PC-3 (cell line): ENCODE measurements around the gene IRF8. TPM values are rescaled to one million over a fixed set of nuclear protein-coding genes. Genes with fewer than 3 reads are reported as not detected.

ENCODE experiments used
- ATAC-seq: fragments of 200-7000 bp; cut with Tn5 transposase; 2 replicates; pipeline ENCODE4 v1.9.1; 2020; ENCODE audit warnings: mild to moderate bottlenecking, moderate library complexity
- BruUV-seq: library from RNA; stranded (reverse); fragments of 400-500 nt; replicated peaks from 2 replicates; lab custom pipeline; 2021; lab: Mats Ljungman, UMichigan
- CTCF ChIA-PET: fragments of 300-600 bp; sonication (Branson Sonifier 250); formaldehyde crosslinking; loops from one replicate; lab custom pipeline; 2022; ENCODE audit warnings: antibody characterized with exemption; lab: Charles Lee
- POLR2A ChIA-PET: fragments of 300-600 bp; sonication (Branson Sonifier 250); formaldehyde crosslinking; loops from one replicate; lab custom pipeline; 2022; ENCODE audit warnings: antibody characterized with exemption; ENCODE audit not compliant: unreplicated experiment; lab: Charles Lee
- DNase-seq: peaks from one replicate; pipeline ENCODE4 v3.0.0-alpha.2; 2015
- H2AFZ ChIP-seq: fragments of 300-600 bp; sonication (generic); 2 replicates; pipeline ENCODE4 v1.6.0; 2016; ENCODE audit warnings: antibody characterized with exemption, low read length
- H3F3A ChIP-seq: fragments of 300-600 bp; sonication (generic); one replicate; pipeline ENCODE4 v1.6.0; 2017; ENCODE audit warnings: antibody characterized with exemption, low read length, control low read depth, mild to moderate bottlenecking; ENCODE audit not compliant: unreplicated experiment
- H3K27ac ChIP-seq: fragments of 300-600 bp; sonication (generic); 2 replicates; pipeline ENCODE4 v1.5.1; 2016; ENCODE audit warnings: mild to moderate bottlenecking, low read length
- H3K27me3 ChIP-seq: fragments of 300-600 bp; sonication (generic); 2 replicates; pipeline ENCODE4 v1.6.1; 2016; ENCODE audit warnings: low read length, mixed read lengths
- H3K36me3 ChIP-seq: fragments of 300-600 bp; sonication (generic); 2 replicates; pipeline ENCODE4 v1.6.1; 2016; ENCODE audit warnings: low read depth, mixed run types, low read length, mixed read lengths
- H3K4me1 ChIP-seq: fragments of 300-600 bp; sonication (generic); 2 replicates; pipeline ENCODE4 v1.5.1; 2016; ENCODE audit warnings: low read length; ENCODE audit not compliant: insufficient read depth
- H3K4me2 ChIP-seq: fragments of 300-600 bp; sonication (generic); 2 replicates; pipeline ENCODE4 v1.6.0; 2016; ENCODE audit warnings: low read length
- H3K4me3 ChIP-seq: fragments of 300-600 bp; sonication (generic); 2 replicates; pipeline ENCODE4 v1.5.1; 2016; ENCODE audit warnings: mild to moderate bottlenecking, low read length, mixed read lengths
- H3K79me2 ChIP-seq: fragments of 300-600 bp; sonication (generic); 2 replicates; pipeline ENCODE4 v1.6.1; 2017; ENCODE audit warnings: low read length, mixed read lengths
- H3K9ac ChIP-seq: fragments of 300-600 bp; sonication (generic); 2 replicates; pipeline ENCODE4 v1.6.0; 2016; ENCODE audit warnings: mild to moderate bottlenecking, low read length
- H3K9me2 ChIP-seq: fragments of 300-600 bp; sonication (generic); replicated peaks from 2 replicates; pipeline ENCODE4 v1.6.1; 2016; ENCODE audit warnings: mixed run types, low read length, mixed read lengths
- H3K9me3 ChIP-seq: fragments of 300-600 bp; sonication (generic); 2 replicates; pipeline ENCODE4 v1.6.1; 2016; ENCODE audit warnings: low read length, mixed read lengths
- H4K20me1 ChIP-seq: fragments of 300-600 bp; sonication (generic); 2 replicates; pipeline ENCODE4 v1.6.1; 2016; ENCODE audit warnings: low read length, mixed read lengths
- EZH2 ChIP-seq: fragments of 300-600 bp; sonication (generic); IDR thresholded peaks from one replicate; pipeline ENCODE4 v1.6.1; 2017; ENCODE audit warnings: antibody characterized with exemption, mild to moderate bottlenecking, low read length; ENCODE audit not compliant: unreplicated experiment
- EZH2phosphoT487 ChIP-seq: fragments of 300-600 bp; sonication (generic); IDR thresholded peaks from 2 replicates; pipeline ENCODE4 v1.6.1; 2018; ENCODE audit warnings: mild to moderate bottlenecking, antibody characterized with exemption, low read length, borderline replicate concordance
- intact Hi-C: fragments of 100-400 bp; cut with micrococcal nuclease; formaldehyde crosslinking; loops from 2 replicates; pipeline ENCODE4 v1.9.0; 2023
- total RNA-seq: library from RNA; depleted of rRNA; stranded (reverse); fragments of >200 nt; gene quantifications from 2 replicates; pipeline ENCODE4 v1.2.3, GENCODE V29; 2014
- TF ChIP-seq, protein P1 (sequence below): fragments of 300-600 bp; sonication (generic); conservative IDR thresholded peaks from 2 replicates; pipeline ENCODE4 v1.5.1; 2017; ENCODE audit warnings: antibody characterized with exemption, low read depth, mild to moderate bottlenecking, low read length

The IRF8 gene
- total RNA-seq, 1 experiment from 2014 or later, result not detected

DNA sequence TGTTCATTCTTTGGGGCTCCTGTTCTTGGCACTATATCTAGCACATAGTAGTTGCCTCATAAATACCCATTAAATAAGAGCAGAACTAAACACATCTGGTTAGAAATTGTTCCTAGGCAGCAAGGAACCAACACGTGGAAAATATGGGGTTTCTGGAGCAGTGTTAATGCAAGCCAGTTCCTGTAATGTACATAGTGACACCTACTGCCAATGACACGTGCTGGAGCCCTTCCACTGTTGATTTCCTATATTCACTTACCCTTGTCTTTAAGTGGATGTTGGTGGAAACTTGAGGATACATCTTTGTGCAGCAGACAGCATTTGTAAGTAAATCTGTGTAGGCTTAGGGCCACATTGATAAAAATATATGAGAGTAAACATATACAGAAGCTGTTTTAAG is 1.6 kb upstream of the IRF8 start:
- Histone ChIP-seq H3K4me2 (no peak overlapping the region), H3K36me3 (no peaks in the 10 kb centered on the region), H3K9me3 (no peaks in the 10 kb centered on the region), H3K27me3 (peaks cover 68% of the 10 kb centered on the region), H3K4me3 (no peak overlapping the region), H3K4me1 (no peaks in the 10 kb centered on the region), H3F3A (no peaks in the 10 kb centered on the region), H3K9me2 (no peaks in the 10 kb centered on the region), H4K20me1 (no peaks in the 10 kb centered on the region), H3K27ac (no peak overlapping the region), H2AFZ (no peak overlapping the region), H3K79me2 (no peaks in the 10 kb centered on the region), H3K9ac (no peak overlapping the region)
- no peak for ATAC-seq
- intact Hi-C loops, result loop anchor here (10.0 kb wide), 1 partner anchor 73 kb away; no protein-coding TSS in a partner anchor
- TF ChIP-seq, protein P1, sequence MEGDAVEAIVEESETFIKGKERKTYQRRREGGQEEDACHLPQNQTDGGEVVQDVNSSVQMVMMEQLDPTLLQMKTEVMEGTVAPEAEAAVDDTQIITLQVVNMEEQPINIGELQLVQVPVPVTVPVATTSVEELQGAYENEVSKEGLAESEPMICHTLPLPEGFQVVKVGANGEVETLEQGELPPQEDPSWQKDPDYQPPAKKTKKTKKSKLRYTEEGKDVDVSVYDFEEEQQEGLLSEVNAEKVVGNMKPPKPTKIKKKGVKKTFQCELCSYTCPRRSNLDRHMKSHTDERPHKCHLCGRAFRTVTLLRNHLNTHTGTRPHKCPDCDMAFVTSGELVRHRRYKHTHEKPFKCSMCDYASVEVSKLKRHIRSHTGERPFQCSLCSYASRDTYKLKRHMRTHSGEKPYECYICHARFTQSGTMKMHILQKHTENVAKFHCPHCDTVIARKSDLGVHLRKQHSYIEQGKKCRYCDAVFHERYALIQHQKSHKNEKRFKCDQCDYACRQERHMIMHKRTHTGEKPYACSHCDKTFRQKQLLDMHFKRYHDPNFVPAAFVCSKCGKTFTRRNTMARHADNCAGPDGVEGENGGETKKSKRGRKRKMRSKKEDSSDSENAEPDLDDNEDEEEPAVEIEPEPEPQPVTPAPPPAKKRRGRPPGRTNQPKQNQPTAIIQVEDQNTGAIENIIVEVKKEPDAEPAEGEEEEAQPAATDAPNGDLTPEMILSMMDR, result no peak
- TF ChIP-seq EZH2phosphoT487 (no peak), EZH2 (no peak)
- no peak for DNase-seq
- POLR2A ChIA-PET, result no interaction called here
- BruUV-seq, result no TSS peak
- CTCF ChIA-PET, result no interaction called here

DNA sequence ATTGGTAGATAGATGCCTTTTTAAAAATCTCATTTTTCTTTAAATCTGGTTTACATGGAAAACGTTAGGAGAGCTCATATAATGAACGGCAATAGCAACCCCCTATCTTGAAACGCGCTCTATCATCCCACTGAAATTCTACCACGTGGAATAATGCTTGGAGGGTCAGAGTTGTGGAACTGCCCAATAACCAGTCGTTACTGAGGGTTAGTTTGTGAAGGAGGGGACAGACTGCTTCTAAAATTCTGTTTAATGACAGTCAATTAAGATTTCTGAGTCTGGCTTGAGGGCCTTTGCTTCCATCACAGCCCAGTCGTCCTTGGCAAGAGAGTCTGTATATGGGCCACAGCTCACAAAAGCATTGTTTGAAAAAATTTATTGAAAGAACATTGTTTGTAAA is 482 bp downstream of the IRF8 start:
- intact Hi-C loops, result loop anchor here (10.0 kb wide), 1 partner anchor 75 kb away; no protein-coding TSS in a partner anchor
- Histone ChIP-seq H3K4me3 (no peak overlapping the region), H3K4me2 (no peak overlapping the region), H3K79me2 (no peaks in the 10 kb centered on the region), H3K4me1 (no peaks in the 10 kb centered on the region), H3K9me2 (no peaks in the 10 kb centered on the region), H3K27ac (no peak overlapping the region), H3K9me3 (no peaks in the 10 kb centered on the region), H4K20me1 (no peaks in the 10 kb centered on the region), H3K9ac (no peak overlapping the region), H2AFZ (no peak overlapping the region), H3F3A (no peaks in the 10 kb centered on the region), H3K36me3 (no peaks in the 10 kb centered on the region), H3K27me3 (peaks cover 87% of the 10 kb centered on the region)
- ChIA-PET CTCF (interaction anchor here (0.6 to 0.8 kb wide), 2 partner anchors 78 to 268 kb away, joined by 3 to 4 read pairs; no protein-coding TSS in a partner anchor), POLR2A (no interaction called here)
- DNase-seq (no peak), ATAC-seq (no peak)
- BruUV-seq, result no TSS peak
- TF ChIP-seq EZH2 (no peak), EZH2phosphoT487 (no peak)
- TF ChIP-seq, protein P1, result no peak

DNA sequence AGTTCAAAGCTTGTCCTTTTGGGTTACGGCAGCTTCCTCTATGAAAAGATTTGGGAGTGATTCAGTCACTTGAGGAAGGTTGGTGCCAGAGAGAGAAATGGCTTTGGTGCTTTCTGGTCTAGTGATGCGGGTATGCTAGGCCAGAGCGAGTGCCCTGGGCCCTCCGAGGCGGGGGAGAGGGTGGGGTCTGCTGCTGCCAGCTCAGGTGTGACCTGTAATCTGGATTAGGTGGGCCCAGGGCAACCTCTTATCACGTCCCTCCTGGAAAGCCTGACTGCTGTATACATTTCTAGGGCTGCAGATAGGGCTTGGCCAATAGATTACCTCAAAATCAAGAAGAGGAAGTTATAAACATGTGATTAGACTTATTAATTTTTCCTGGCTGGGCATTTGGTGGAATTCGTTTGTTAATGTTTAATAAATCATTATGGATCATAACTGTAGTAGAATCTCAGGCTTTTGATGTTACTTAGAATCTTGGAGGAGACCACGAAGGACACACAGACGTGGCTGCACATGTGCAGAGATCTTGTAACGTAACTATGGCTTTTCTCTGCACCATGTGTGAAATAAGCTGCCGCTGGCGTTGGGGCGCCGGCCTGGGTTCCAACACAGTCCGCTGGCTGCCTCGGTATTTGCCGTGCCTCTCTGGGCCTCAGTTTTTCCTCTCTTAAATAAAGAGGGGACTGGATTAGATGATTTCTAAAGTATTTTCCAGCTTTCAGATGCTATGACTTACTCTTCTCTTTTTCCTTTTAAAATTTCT is 1.2 kb downstream of the IRF8 start:
- Histone ChIP-seq H3K27ac (no peak overlapping the region), H3K9ac (no peak overlapping the region), H3K36me3 (no peaks in the 10 kb centered on the region), H3K9me2 (no peaks in the 10 kb centered on the region), H2AFZ (no peak overlapping the region), H3K4me3 (no peak overlapping the region), H3K27me3 (peaks cover 86% of the 10 kb centered on the region), H3K79me2 (no peaks in the 10 kb centered on the region), H3F3A (no peaks in the 10 kb centered on the region), H4K20me1 (no peaks in the 10 kb centered on the region), H3K4me1 (no peaks in the 10 kb centered on the region), H3K9me3 (no peaks in the 10 kb centered on the region), H3K4me2 (no peak overlapping the region)
- ATAC-seq (no peak), DNase-seq (no peak)
- CTCF ChIA-PET, result interaction anchor here (0.8 kb wide), 1 partner anchor 79 kb away, joined by 3 read pairs; no protein-coding TSS in a partner anchor
- intact Hi-C loops, result no loop called here
- TF ChIP-seq EZH2 (no peak), EZH2phosphoT487 (no peak)
- TF ChIP-seq, protein P1, result no peak
- POLR2A ChIA-PET, result no interaction called here
- no TSS peak for BruUV-seq
